ENCODE measurements around the gene KLHDC1. TPM values are rescaled to one million over a fixed set of nuclear protein-coding genes. Genes with fewer than 3 reads are reported as not detected.
"Not testable (repeated sequence)": the region's sequence is repeated elsewhere in the genome, so short reads cannot be mapped to it uniquely, and the experiment has no call there.

KLHDC1 gene
- total and polyA plus RNA-seq, 2 donors from 2014 or later, result 2.3 to 8.4 TPM

GRCh38 chr14:49720744-49721143, 27.8 kb downstream of the KLHDC1 start:
- Histone ChIP-seq H3K9me3 (ENCODE audit: control insufficient read depth in 2 of 3, insufficient read depth in 1 of 3, low read length in 3 of 3) (no peaks in the 10 kb centered on the region), H3K27me3 (ENCODE audit: control insufficient read depth, insufficient read depth, low read length) (no peaks in the 10 kb centered on the region), H3K36me3 (ENCODE audit: control insufficient read depth in 2 of 3, insufficient read depth in 3 of 3, low read length in 3 of 3) (peaks cover 0 to 4% (median 2%) of the 10 kb centered on the region in 3 donors), H3K27ac (ENCODE audit: low read depth in 2 of 2, low read length in 2 of 2) (no peak overlapping the region), H3K4me1 (ENCODE audit: control insufficient read depth in 2 of 3, insufficient read depth in 2 of 3, low read depth in 1 of 3, low read length in 3 of 3) (no peaks in the 10 kb centered on the region), H3K9ac (ENCODE audit: low read length in 3 of 3) (no peak overlapping the region), H3K4me3 (ENCODE audit: low read length in 3 of 3) (no peak overlapping the region)
- intact Hi-C loops (cut with DNase I), result no loop called here
- TF ChIP-seq, protein P1, sequence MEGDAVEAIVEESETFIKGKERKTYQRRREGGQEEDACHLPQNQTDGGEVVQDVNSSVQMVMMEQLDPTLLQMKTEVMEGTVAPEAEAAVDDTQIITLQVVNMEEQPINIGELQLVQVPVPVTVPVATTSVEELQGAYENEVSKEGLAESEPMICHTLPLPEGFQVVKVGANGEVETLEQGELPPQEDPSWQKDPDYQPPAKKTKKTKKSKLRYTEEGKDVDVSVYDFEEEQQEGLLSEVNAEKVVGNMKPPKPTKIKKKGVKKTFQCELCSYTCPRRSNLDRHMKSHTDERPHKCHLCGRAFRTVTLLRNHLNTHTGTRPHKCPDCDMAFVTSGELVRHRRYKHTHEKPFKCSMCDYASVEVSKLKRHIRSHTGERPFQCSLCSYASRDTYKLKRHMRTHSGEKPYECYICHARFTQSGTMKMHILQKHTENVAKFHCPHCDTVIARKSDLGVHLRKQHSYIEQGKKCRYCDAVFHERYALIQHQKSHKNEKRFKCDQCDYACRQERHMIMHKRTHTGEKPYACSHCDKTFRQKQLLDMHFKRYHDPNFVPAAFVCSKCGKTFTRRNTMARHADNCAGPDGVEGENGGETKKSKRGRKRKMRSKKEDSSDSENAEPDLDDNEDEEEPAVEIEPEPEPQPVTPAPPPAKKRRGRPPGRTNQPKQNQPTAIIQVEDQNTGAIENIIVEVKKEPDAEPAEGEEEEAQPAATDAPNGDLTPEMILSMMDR (IDR thresholded peaks at IDR 0.05; ENCODE audit: borderline replicate concordance, extremely low read depth, insufficient read depth), result no peak
- FAIRE-seq (no peak), DNase-seq (no peak)

- intact Hi-C loops (cut with DNase I); DNase-seq; H3K27me3 ChIP-seq (ENCODE audit: control insufficient read depth, insufficient read depth, low read length); H3K27ac ChIP-seq (ENCODE audit: low read depth in 2 of 2, low read length in 2 of 2); H3K4me3 ChIP-seq (ENCODE audit: low read length in 3 of 3); FAIRE-seq; H3K4me1 ChIP-seq (ENCODE audit: control insufficient read depth in 2 of 3, insufficient read depth in 2 of 3, low read depth in 1 of 3, low read length in 3 of 3); H3K9ac ChIP-seq (ENCODE audit: low read length in 3 of 3); H3K9me3 ChIP-seq (ENCODE audit: control insufficient read depth in 2 of 3, insufficient read depth in 1 of 3, low read length in 3 of 3): not testable (repeated sequence)
- H3K36me3 ChIP-seq (ENCODE audit: control insufficient read depth in 2 of 3, insufficient read depth in 3 of 3, low read length in 3 of 3), result peaks cover 0 to 12% (median 9%) of the 10 kb centered on the region in 3 donors
Measured at GRCh38 chr14:49721733-49722435, 29.0 kb downstream of the KLHDC1 start.

GRCh38 chr14:49727171-49727570, 34.3 kb downstream of the KLHDC1 start:
- Histone ChIP-seq H3K4me3 (ENCODE audit: low read length in 3 of 3) (no peak overlapping the region), H3K9me3 (ENCODE audit: control insufficient read depth in 2 of 3, insufficient read depth in 1 of 3, low read length in 3 of 3) (no peaks in the 10 kb centered on the region), H3K4me1 (ENCODE audit: control insufficient read depth in 2 of 3, insufficient read depth in 2 of 3, low read depth in 1 of 3, low read length in 3 of 3) (no peaks in the 10 kb centered on the region), H3K27me3 (ENCODE audit: control insufficient read depth, insufficient read depth, low read length) (no peaks in the 10 kb centered on the region), H3K36me3 (ENCODE audit: control insufficient read depth in 2 of 3, insufficient read depth in 3 of 3, low read length in 3 of 3) (peaks cover 0 to 16% (median 9%) of the 10 kb centered on the region in 3 donors), H3K9ac (ENCODE audit: low read length in 3 of 3) (no peak overlapping the region), H3K27ac (ENCODE audit: low read depth in 2 of 2, low read length in 2 of 2) (no peak overlapping the region)
- TF ChIP-seq, protein P1 (IDR thresholded peaks at IDR 0.05; ENCODE audit: borderline replicate concordance, extremely low read depth, insufficient read depth), result no peak
- intact Hi-C loops (cut with DNase I), result no loop called here
- no peak for FAIRE-seq
- DNase-seq, result no peak

- intact Hi-C loops (cut with DNase I), result no loop called here
- TF ChIP-seq, protein P1 (IDR thresholded peaks at IDR 0.05; ENCODE audit: borderline replicate concordance, extremely low read depth, insufficient read depth), result no peak
- H3K9ac ChIP-seq (ENCODE audit: low read length in 3 of 3), result no peak overlapping the region
- DNase-seq (no peak), FAIRE-seq (no peak)
- no peaks in the 10 kb centered on the region for H3K27me3 ChIP-seq (ENCODE audit: control insufficient read depth, insufficient read depth, low read length)
- no peaks in the 10 kb centered on the region for H3K9me3 ChIP-seq (ENCODE audit: control insufficient read depth in 2 of 3, insufficient read depth in 1 of 3, low read length in 3 of 3)
- H3K27ac ChIP-seq (ENCODE audit: low read depth in 2 of 2, low read length in 2 of 2), result no peak overlapping the region
- H3K36me3 ChIP-seq (ENCODE audit: control insufficient read depth in 2 of 3, insufficient read depth in 3 of 3, low read length in 3 of 3), result peaks cover 0 to 10% (median 2%) of the 10 kb centered on the region in 3 donors
- H3K4me3 ChIP-seq (ENCODE audit: low read length in 3 of 3), result no peak overlapping the region
- no peaks in the 10 kb centered on the region for H3K4me1 ChIP-seq (ENCODE audit: control insufficient read depth in 2 of 3, insufficient read depth in 2 of 3, low read depth in 1 of 3, low read length in 3 of 3)
Measured at GRCh38 chr14:49732896-49733295, 40.0 kb downstream of the KLHDC1 start.

Measured in kidney (tissue), 14 donors.